Measurements from ENCODE around the gene STAM2.
"Not testable (repeated sequence)": the region's sequence is repeated elsewhere in the genome, so short reads cannot be mapped to it uniquely, and the experiment has no call there.

Gene STAM2

DNA sequence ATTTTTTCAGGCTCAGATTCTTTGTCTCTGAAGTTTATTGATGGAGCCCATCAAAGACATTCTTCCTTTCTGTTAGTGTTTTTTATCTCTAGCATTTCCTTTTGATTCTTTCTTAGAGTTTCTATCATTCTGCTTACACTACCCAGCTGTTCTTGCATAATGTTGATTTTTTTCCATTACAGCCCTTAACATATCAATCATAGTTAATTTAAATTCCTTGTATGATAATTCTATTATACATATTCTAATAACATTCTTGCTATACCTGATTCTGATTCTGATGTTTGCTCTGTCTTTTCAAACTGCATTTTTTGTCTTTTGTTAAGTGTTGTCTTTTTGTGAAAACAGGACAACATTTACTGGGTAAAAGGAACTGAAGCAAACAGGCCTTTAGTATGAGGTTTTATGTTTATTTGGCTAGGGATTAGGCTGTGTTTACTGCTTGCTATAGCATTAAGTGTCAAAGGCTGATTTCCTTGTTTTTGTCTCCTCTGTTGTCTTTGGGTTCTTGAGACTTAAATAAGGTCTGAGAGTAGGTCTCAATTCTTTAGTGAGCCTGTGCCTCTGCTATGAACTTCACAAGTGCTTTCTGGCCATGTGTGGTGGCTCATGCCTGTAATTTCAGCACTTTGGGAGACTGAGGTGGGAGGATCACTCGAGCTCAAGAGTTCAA is 8.0 kb upstream of the STAM2 start:
- TF ChIP-seq, protein P1, sequence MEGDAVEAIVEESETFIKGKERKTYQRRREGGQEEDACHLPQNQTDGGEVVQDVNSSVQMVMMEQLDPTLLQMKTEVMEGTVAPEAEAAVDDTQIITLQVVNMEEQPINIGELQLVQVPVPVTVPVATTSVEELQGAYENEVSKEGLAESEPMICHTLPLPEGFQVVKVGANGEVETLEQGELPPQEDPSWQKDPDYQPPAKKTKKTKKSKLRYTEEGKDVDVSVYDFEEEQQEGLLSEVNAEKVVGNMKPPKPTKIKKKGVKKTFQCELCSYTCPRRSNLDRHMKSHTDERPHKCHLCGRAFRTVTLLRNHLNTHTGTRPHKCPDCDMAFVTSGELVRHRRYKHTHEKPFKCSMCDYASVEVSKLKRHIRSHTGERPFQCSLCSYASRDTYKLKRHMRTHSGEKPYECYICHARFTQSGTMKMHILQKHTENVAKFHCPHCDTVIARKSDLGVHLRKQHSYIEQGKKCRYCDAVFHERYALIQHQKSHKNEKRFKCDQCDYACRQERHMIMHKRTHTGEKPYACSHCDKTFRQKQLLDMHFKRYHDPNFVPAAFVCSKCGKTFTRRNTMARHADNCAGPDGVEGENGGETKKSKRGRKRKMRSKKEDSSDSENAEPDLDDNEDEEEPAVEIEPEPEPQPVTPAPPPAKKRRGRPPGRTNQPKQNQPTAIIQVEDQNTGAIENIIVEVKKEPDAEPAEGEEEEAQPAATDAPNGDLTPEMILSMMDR (IDR thresholded peaks at IDR 0.05; ENCODE audit: low read depth, low read length, missing control alignments), result no peak
- in situ Hi-C loops (cut with HindIII; ENCODE audit: low sequenced_read_pairs), result loop anchor here (25.0 kb wide), 1 partner anchor 429 kb away; no protein-coding TSS in a partner anchor
- no peak for DNase-seq (ENCODE audit: low read depth)
- H3K4me3 ChIP-seq (ENCODE audit: low read depth, low read length), result no peak overlapping the region

DNA sequence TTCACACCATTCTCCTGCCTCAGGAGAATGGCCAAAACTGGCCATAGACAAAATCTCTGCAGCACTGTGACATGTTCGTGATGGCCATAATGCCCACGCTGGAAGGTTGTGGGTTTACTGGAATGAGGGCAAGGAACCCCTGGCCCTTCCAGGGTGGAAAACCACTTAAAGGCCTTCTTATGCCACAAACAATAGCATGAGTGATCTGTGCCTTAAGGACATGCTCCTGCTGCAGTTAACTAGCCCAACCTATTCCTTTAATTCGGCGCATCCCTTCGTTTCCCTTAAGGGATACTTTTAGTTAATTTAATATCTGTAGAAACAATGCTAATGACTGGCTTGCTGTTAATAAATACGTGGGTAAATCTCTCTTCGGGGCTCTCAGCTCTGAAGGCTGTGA is 2.1 kb upstream of the STAM2 start:
- in situ Hi-C loops (cut with HindIII; ENCODE audit: low sequenced_read_pairs), result loop anchor here (25.0 kb wide), 1 partner anchor 435 kb away; no protein-coding TSS in a partner anchor
- DNase-seq (ENCODE audit: low read depth); H3K4me3 ChIP-seq (ENCODE audit: low read depth, low read length): not testable (repeated sequence)

DNA sequence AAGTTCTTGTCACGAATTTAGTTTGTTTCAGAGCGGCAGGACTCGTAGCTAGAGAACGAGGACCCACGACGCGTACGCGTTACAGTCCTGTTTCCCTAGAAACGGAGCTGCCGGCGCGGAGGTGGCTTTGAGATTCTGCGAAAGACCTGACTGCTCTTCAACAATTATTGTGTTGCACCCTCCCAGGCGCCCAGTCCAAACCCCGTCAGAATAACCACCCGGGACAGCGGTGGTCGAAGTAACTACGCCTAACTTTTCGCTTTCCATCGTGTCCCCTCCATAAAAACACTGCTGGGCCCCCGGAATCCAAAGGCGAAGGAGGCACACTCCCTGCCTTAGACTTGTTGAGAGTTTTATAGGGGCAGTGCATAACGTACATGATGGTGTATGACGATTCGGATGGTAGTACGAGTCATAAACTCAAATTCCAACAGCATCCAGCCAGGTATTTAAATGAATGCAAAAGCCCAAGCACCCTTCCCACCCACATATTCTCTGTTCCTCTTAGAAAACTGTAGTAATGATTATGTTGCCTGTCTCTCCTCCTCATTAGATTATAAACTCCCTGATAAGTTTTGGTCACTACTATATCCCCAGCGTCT is 651 bp upstream of the STAM2 start:
- TF ChIP-seq, protein P1 (IDR thresholded peaks at IDR 0.05; ENCODE audit: low read depth, low read length, missing control alignments), result no peak
- in situ Hi-C loops (cut with HindIII; ENCODE audit: low sequenced_read_pairs), result loop anchor here (25.0 kb wide), 1 partner anchor 436 kb away; no protein-coding TSS in a partner anchor
- DNase-seq (ENCODE audit: low read depth), result no peak
- H3K4me3 ChIP-seq (ENCODE audit: low read depth, low read length), result peak overlapping the region; percentile 95

DNA sequence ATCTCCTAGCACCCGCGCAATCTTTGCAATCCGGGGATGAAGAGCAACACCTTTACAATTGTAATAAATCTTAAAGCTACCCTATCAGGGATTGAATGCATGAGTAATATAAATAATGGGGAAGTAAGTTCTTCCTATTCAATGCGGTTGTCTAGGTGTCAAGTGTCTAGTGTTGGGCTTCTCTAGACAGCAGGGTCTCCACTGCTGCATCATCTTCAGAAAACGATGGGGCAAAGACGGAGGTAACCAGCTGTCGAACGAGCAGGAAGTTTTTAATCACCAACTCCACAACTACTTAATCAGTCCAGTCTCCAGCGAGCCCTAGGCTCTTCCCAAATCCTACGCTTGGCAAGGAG is 573 bp downstream of the STAM2 start:
- peak overlapping the region; percentile 95 for H3K4me3 ChIP-seq (ENCODE audit: low read depth, low read length)
- in situ Hi-C loops (cut with HindIII; ENCODE audit: low sequenced_read_pairs), result loop anchor here (25.0 kb wide), 1 partner anchor 437 kb away; no protein-coding TSS in a partner anchor
- TF ChIP-seq, protein P1 (IDR thresholded peaks at IDR 0.05; ENCODE audit: low read depth, low read length, missing control alignments), result no peak
- no peak for DNase-seq (ENCODE audit: low read depth)

DNA sequence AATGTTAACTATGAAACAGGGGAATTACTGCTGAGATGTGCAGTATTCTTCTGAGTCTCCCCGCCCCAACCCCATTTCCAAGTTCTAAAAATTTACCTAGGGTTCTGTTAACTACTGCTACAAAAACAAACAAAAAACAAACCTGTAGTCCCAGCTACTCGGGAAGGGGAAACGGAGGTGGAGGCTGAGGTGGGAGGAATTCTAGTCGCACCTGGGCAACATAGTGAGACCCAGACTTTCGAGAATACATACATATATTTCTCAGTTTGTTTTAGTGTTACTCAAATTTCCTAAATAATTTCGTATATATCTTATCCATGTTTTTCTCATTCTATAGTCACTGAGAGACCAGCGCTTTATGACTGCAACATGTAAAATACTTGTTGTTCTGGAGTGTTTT is 989 bp downstream of the STAM2 start:
- DNase-seq (ENCODE audit: low read depth), result no peak
- peak overlapping the region; percentile 95 for H3K4me3 ChIP-seq (ENCODE audit: low read depth, low read length)
- TF ChIP-seq, protein P1 (IDR thresholded peaks at IDR 0.05; ENCODE audit: low read depth, low read length, missing control alignments), result no peak
- in situ Hi-C loops (cut with HindIII; ENCODE audit: low sequenced_read_pairs), result no loop called here

DNA sequence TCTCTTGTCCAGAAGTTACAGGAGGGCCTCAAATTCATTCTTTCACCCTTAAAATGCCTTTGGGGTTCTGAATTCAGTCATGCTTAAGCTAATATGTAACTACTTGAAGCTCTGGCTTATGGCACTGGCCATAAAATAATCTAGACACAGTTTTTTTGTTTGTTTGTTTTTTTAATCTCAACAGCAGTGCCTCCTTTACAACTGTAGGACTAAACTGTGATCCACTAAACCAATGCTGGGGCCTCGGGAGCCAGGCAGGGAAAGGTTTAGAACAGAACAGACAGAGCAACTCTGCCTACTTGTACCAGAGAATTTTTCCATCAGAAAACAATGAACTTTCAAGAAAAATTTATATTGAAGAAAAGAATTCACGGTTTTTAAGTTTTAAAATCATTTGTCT is 1.7 kb downstream of the STAM2 start:
- in situ Hi-C loops (cut with HindIII; ENCODE audit: low sequenced_read_pairs), result no loop called here
- H3K4me3 ChIP-seq (ENCODE audit: low read depth, low read length), result no peak overlapping the region
- TF ChIP-seq, protein P1 (IDR thresholded peaks at IDR 0.05; ENCODE audit: low read depth, low read length, missing control alignments), result no peak
- no peak for DNase-seq (ENCODE audit: low read depth)

DNA sequence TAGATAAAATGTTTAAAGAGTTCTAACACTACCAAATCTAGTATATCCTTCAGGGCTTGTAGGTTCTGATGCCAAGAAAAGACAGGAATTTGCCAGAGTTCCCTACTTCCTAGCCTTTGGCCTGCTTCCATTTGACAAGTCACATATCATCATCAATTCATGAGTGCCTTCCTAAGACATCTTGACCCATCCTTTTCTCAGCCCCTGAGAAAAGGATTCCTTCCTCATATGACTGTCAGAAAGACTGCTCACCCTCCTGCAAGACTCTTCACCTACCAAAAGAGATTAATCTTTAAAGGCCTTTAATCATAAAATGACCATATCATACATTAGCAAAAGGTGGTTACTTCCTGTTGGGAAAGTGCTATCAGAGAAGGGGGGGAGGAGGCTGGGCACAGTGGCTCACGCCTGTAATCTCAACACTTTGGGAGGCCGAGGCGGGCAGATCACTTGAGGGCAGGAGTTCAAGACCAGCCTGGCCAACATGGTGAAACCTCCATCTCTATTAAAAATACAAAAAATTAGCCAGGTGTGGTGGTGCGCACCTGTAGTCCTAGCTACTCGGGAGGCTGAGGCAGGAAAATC is 3.3 kb downstream of the STAM2 start:
- DNase-seq (ENCODE audit: low read depth); in situ Hi-C loops (cut with HindIII; ENCODE audit: low sequenced_read_pairs); H3K4me3 ChIP-seq (ENCODE audit: low read depth, low read length): not testable (repeated sequence)

Measured in astrocyte of the cerebellum (primary cell).